ENCODE data around the gene CRNN. TPM values are rescaled to one million over a fixed set of nuclear protein-coding genes. Genes with fewer than 3 reads are reported as not detected.

Gene CRNN
- total and polyA plus RNA-seq, 10 of the 15 experiments (the other 5 are each of a cell fraction or from before 2014, with no cell fraction given) = not detected

DNA sequence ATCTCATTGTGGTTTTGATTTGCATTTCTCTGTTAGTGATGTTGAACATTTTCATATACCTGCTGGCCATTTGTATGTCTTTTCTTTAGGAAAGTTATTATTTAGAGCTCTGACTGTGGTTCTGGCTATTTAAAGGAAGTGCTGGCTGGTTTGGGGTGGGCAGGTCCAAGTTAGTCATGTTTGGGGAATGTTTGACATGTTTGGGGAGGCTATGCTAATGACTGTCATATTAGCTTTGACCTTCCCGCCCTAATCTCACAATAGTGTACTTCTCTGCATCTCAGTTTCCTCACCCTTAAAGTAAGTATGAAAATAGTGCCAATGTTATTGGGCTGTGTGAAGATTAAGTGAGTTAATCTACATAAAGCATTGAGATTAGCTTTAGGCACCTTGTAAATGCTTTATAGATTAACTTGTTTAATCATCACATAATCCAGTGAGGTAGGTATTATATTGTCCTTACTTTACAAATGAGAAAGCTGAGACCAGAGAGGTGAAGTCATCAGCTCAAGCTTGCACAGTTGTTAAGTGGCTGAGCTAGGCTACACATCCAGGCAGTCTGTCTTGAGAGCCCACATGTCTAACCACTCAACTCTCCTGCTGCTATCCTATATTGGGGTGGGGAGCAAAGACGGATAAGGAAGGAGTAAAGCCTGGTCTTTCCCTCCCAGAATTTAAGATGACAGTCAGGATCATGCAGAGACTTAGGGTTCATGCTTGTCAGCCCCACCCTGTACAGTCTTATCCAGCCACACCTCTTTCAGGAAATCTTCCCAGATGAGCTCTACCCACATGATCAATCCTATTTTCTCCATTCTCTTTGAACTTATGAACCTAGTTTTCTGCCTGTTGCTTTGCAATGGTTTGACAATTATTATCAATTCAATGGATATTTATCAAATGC lies 22.8 kb upstream of the CRNN start (continued):
- TF ChIP-seq, protein P1, sequence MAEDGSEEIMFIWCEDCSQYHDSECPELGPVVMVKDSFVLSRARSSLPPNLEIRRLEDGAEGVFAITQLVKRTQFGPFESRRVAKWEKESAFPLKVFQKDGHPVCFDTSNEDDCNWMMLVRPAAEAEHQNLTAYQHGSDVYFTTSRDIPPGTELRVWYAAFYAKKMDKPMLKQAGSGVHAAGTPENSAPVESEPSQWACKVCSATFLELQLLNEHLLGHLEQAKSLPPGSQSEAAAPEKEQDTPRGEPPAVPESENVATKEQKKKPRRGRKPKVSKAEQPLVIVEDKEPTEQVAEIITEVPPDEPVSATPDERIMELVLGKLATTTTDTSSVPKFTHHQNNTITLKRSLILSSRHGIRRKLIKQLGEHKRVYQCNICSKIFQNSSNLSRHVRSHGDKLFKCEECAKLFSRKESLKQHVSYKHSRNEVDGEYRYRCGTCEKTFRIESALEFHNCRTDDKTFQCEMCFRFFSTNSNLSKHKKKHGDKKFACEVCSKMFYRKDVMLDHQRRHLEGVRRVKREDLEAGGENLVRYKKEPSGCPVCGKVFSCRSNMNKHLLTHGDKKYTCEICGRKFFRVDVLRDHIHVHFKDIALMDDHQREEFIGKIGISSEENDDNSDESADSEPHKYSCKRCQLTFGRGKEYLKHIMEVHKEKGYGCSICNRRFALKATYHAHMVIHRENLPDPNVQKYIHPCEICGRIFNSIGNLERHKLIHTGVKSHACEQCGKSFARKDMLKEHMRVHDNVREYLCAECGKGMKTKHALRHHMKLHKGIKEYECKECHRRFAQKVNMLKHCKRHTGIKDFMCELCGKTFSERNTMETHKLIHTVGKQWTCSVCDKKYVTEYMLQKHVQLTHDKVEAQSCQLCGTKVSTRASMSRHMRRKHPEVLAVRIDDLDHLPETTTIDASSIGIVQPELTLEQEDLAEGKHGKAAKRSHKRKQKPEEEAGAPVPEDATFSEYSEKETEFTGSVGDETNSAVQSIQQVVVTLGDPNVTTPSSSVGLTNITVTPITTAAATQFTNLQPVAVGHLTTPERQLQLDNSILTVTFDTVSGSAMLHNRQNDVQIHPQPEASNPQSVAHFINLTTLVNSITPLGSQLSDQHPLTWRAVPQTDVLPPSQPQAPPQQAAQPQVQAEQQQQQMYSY (CRISPR knock-in tag; IDR thresholded peaks at IDR 0.05) = no peak
- TF ChIP-seq TBL1XR1 (IDR thresholded peaks at IDR 0.05; ENCODE audit: low read depth, low read length) = no peak
- no peak for TF ChIP-seq EZH2 (IDR thresholded peaks at IDR 0.05; ENCODE audit: borderline replicate concordance, control insufficient read depth, low read depth, low read length)
- TF ChIP-seq, protein P2, sequence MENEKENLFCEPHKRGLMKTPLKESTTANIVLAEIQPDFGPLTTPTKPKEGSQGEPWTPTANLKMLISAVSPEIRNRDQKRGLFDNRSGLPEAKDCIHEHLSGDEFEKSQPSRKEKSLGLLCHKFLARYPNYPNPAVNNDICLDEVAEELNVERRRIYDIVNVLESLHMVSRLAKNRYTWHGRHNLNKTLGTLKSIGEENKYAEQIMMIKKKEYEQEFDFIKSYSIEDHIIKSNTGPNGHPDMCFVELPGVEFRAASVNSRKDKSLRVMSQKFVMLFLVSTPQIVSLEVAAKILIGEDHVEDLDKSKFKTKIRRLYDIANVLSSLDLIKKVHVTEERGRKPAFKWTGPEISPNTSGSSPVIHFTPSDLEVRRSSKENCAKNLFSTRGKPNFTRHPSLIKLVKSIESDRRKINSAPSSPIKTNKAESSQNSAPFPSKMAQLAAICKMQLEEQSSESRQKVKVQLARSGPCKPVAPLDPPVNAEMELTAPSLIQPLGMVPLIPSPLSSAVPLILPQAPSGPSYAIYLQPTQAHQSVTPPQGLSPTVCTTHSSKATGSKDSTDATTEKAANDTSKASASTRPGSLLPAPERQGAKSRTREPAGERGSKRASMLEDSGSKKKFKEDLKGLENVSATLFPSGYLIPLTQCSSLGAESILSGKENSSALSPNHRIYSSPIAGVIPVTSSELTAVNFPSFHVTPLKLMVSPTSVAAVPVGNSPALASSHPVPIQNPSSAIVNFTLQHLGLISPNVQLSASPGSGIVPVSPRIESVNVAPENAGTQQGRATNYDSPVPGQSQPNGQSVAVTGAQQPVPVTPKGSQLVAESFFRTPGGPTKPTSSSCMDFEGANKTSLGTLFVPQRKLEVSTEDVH (IDR thresholded peaks at IDR 0.05; ENCODE audit: low read depth, partially characterized antibody) = no peak
- TF ChIP-seq CHD1 (IDR thresholded peaks at IDR 0.05; ENCODE audit: low read depth, low read length) = no peak
- no peak for TF ChIP-seq EED (IDR thresholded peaks at IDR 0.05; ENCODE audit: low read depth)
- TF ChIP-seq, protein P3, sequence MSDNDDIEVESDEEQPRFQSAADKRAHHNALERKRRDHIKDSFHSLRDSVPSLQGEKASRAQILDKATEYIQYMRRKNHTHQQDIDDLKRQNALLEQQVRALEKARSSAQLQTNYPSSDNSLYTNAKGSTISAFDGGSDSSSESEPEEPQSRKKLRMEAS (IDR thresholded peaks at IDR 0.05; ENCODE audit: low read depth, low read length) = no peak

Measured in GM12878 (cell line).